COR-L47 (cell line): ENCODE measurements around the gene ZNF620.
"Not testable (repeated sequence)": the region's sequence is repeated elsewhere in the genome, so short reads cannot be mapped to it uniquely, and the experiment has no call there.

ENCODE experiments used
- DNase-seq: peaks from one replicate; lab custom pipeline; 2025; lab: John Stamatoyannopoulos, UW

ZNF620 gene

DNA sequence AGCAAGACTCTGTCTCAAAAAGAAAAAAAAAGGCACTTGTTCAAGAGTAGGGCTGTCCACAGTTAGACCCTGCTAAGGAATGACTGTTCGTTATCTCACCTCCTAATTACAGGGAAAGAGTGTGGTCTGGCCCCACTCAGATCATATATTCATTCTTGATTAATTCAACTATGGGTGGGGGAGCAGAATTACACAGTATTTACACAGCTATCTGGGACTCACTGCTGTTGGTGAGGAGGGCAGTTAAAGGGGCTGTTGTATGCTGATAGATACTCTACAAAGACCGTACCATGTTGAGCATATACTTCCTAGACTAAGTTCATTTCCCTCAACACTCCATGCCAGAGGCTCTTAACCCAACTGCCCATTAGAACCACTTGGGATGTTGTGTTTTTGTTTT is 3.8 kb upstream of the ZNF620 start:
- DNase-seq = no peak

DNA sequence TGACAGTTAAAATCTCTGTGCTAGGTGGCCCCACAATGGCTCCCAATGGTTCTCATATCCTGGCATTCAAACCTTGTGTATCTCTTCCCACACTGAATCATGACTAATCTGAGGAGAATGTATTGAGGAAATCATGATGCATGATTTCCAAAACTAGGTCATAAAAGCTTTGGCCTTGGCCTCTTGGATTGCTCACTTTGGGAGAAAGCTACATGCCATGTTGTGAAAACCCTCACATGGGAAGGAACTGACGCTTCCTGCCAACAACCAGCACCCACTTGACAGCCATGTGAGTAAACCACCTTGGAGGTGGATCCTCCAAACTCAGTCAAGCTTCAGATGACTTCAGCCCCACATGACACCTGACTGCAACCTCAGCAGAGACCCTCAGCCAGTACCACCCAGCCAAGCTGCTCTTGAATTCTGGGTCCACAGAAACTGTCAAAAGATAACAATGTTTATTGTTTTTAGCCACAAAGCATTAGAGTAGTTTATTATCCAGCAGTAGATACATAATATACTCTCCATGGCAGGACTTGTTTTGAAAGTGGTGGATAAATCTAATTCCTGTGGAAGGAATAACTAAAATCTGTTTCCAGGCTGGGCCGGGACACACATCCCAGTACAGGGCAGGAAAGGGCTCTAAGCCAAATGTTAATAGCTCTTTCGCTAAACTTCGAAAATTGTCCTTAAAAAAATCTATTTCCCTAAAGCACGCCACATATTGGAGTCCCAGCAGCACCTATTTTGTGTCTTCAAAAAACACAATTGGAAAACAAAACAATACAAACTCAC is 1.0 kb upstream of the ZNF620 start:
- DNase-seq = no peak

DNA sequence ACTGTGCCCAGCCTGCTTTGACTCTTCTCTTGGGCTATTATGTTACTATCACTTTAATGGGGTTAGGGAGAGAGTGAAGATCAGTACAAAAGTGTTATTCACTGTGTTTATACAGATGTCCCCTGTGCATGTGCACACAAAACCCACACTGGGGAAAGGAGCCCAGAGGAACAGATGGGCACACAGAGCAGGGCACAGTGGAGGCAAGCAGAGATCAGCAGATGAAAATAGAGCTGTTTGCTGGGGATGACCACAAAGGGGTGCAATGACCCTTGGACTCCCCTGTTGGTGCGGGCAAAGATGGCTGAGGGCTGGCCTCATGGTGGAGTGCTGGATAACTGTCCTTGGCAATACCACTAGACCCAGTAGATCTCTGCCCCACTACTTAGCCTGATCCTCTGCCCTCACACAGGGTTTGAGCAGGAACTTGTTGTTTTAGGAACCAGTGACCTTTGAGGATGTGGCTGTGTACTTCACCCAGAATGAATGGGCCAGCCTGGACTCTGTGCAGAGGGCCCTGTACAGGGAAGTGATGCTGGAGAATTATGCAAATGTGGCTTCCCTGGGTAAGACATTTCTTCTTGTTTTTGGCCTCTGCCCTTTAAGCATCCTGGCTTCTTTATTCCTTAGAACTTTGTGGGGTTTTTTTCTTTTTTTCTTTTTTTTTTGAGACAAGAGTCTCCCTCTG is 5.3 kb downstream of the ZNF620 start:
- no peak for DNase-seq

DNA sequence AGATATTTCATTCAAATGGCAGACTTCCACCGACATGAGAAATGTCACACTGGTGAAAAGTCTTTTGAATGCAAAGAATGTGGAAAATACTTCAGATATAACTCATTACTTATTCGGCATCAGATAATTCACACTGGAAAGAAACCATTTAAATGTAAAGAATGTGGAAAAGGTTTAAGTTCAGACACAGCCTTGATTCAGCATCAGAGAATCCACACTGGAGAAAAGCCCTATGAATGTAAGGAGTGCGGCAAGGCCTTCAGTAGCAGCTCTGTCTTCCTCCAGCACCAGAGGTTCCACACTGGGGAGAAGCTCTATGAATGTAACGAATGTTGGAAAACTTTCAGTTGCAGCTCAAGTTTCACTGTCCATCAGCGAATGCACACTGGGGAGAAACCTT is 10.4 kb downstream of the ZNF620 start:
- no peak for DNase-seq

DNA sequence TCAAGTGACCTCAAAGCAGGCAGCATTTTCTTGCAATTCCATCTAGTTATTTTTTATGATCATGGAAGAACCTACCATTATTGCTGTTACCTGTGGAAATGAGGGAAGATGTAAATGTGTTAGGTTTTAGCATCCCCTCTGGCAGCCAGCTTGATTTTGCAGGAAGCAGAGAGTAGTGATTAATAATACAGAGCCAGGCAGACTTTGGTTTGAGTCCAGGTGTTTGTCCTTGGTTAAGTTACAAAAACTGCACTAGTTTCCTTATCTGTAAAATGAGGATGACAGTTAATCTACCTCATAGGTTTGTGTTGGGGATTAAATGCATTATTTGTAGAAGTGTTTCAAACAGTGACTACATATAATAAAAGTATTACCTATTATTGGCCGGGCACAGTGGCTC is 12.2 kb downstream of the ZNF620 start:
- DNase-seq = no peak

DNA sequence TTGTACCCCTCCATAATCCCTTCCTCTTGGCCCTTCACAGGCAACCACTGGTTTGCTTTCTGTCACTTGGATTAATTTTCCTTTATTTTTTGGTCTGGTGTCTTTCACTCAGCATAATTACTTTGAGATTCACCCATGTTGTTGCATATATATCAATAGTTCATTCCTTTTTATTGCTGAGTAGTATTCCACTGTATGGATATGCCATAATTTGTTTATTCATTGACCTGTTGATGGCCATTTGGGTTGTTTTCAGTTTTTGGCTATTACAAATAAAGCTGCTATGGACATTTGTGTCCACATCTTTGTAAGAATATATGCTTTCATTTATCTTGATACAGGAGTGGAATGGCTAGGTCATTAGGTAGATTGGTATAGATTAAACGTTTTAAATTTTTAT is 13.0 kb downstream of the ZNF620 start:
- DNase-seq = no peak

DNA sequence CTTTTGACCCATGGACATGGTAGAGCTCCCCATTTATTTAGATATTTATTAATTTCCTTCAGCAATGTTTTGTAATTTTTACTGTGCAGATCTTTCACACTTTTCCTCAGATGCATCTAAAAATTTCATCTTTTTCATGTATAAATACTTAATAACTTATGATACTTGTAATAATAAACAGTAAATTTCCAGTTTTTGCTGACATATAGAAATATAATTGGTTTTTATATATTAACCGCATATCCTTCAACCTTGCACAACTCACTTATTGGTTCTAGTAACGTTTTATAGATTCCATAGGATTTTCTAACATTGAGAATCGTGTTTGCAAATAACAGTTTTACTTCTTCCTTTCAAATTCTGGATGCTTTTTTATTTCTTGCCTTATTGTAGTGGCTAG is 15.4 kb downstream of the ZNF620 start:
- DNase-seq = no peak

DNA sequence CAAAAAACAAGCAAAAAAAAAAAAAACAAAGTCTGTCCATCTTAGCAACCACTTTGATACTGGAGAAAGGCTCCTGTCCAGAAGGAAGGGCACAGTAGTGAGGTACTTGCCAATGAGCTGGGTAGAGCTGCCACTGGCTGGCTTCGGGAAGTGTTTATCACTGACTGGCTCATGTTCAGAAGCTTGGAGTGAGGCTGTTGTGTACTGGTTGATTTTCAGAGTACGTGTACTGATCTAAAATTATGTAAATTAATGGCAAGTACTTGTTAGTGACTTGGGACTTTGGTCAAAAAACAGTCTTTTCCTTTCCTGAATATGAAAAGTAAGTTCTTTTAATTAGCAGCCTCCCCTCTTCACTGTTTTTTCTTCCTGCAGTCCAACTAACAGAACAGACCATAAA is 17.9 kb downstream of the ZNF620 start:
- DNase-seq = no peak

DNA sequence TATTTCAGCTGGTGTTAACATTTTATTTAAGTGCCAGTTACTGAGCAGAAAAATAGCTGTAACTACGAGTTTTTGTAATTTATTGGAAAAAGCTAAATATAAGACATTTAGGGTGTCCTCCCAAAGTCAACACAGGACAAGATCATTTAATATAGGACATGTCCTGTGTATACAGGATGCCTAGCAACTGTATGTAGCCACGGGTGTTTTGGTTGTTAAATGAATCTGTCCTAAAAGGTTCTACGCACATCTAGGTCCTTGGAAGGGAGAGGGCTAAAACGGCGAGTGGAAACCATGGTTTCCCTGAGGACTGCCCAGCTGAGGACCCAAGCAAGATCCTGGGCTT is 18.4 kb downstream of the ZNF620 start:
- DNase-seq = peak; percentile 18

DNA sequence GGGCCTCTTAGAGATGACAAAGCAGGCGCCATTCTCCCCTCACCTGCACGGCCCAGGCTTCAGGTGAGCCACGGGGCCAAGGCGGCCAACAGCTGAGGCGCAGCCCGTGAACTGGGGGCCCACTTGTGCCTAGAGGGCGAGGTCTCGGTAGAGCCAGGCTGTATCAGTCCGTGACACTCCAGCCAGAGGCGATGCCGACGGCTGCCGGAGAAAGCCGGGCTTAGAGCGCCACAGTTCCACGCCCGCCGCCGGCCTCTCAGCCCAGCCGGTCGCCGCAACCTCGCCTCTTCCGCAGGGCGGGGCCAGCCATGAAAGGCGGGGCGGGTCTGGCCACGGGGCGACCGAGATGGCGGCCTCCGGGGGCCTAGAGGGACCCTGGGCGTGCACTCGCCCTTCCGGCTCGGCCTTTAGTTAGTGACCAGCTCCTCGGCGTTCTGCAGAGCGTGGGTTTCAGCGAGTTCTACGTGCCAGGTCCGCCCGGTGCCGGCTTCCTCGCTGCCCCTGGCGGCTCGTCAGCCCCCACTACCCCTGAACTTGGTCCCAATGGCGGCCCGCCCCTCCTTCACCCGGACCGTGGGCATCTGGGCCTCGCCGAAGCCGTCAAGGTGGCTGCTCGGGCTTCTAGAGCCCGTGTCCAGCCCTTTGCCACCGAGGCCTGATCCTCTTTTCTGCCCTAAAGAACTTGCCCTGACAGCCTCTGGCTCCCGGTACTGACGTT is 18.9 kb downstream of the ZNF620 start, which contains the start of gene ZNF621:
ZNF621 (plus strand) TSS at position 393 of the 718 bp plus-strand sequence. CDS start 881 bp downstream, outside the sequence.
- DNase-seq = peak; percentile 49

DNA sequence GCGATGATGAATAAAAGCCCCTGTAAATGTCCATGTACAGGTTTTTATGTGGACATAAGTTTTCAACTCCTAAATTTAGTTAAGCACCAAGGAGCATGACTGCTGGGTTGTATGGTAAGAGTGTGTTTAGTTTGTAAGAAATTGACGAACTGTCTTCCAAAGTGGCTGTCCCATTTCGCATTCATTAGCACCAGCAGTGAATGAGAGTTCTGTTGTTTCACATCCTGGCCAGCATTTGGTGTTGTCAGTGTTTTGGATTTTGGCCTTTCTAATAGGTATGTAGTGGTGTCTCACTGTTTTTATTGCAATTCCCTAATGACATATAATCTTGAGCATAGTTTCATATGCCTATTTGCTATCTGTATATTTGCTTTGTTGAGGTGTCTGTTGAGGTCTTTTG is 22.6 kb downstream of the ZNF620 start:
- no peak for DNase-seq

DNA sequence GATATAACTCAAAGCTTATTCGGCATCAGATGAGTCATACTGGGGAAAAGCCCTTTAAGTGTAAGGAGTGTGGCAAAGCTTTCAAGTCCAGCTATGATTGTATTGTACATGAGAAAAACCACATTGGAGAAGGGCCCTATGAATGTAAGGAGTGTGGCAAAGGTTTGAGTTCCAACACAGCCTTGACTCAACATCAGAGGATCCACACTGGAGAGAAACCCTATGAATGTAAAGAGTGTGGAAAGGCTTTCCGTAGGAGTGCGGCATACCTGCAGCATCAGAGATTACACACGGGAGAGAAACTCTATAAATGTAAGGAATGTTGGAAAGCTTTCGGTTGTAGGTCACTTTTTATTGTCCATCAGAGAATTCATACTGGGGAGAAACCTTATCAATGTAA is 26.4 kb downstream of the ZNF620 start:
- DNase-seq = no peak

DNA sequence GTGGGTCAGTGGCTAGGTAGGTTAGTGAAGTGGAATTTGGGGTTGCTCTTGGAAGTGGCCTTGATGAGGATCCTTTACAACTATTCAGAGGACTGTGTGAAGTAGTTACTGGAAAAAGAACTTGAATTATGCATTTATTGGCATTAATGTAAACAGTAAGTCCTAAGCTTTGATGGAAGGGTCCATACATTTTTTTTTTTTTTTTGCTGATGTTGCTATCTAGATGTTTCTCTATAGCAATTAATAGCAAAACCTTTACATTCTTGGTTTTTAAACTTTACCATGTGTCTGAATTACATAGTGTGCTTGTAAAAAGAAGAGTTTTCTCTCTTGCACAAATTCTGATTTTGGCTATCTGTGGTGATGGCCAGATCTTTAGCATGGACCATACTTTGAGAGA is 28.4 kb downstream of the ZNF620 start:
- DNase-seq = no peak

DNA sequence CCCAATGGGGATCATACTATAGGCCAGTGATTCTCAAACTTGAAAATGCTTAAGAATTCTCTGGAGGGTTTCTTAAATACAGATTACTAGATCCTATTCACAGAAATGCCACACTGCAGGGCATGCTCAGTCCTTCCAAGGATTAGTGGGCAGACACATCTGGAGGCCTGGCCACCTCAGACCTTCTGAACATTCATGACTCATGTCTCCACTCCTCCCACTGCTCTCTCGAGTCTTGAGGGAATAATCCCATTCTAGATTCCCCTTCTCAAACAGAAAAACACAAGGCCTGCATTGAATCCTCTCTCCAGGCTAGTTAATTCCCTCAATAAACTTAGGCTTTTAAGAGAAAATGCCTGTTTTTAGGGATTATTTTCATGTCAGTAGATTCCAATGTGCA is 41.0 kb downstream of the ZNF620 start:
- no peak for DNase-seq

DNA sequence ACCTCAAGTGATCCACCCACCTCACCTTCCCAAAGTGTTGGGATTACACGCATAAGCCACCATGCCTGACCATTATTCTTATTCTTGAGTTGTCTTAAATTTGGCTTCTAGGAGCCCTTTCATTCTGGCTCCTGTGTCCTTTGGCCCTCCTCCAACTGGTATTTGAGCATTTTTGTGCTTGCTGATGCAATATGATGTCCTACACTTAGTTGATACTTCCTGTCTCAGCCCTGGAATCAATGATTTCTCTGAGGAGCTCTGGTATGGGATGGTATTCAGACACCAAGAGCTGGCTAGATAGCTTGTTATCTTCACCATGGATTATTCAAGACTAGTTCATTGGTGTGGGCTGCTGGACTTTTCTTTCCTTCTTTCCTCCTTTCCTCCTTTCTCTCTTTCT is 44.3 kb downstream of the ZNF620 start:
- no peak for DNase-seq

DNA sequence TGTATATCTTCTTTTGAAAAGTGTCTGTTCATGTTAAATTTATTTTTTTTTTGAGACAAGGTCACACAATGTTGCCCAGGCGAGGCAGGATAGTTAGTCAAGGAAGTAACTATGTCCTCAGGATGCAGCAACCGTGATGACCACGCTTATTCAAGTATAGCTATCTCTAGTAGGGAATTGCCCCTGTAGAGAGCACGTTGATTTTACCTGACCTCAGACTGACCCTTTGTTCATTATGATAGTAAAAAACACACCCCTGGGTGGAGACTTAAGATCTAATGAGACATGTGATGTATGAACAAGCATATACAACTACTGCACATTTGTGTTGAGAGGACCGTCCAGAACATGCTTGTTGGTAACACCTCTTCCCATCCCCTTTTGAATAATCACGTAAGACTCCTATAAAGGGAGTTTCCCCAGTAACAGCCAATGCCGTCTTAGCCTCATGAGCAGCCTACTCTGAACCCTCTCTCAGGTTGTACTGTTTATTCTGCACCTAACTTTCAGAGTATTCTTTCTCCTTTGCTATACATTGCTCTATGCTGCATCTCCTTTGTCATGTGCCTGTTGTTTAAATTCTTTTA is 51.8 kb downstream of the ZNF620 start:
- no peak for DNase-seq

DNA sequence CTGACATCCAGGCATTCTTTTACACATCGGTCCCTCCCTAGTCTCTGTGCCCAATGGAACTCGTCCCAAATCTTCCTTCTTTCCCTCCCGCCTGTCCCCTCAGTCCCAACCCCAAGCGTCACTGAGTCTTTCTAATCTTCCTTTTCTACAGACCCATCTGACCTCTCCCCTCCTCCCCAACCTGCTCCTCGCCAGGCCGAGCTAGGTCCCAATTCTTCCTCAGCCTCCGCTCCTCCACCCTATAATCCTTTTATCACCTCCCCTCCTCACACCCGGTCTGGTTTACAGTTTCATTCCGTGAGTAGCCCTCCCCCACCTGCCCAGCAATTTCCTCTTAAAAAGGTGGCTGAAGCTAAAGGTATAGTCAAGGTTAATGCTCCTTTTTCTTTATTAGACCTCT is 56.6 kb downstream of the ZNF620 start:
- DNase-seq = not testable (repeated sequence)

DNA sequence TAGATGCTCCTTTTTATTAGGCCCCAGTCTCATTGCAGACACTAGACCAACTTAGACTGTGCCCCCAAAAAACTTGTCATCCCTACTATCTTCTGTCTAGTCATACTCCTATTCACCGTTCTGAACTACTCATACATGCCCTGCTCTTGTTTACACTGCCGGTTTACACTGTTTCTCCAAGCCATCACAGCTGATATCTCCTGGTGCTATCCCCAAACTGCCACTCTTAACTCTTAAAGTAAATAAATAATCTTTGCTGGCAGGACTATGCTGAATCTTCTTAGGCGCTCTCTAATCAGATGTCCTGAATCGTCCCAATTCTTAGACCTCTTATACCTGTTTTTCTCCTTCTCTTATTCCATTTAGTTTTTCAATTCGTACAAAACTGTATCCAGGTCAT is 59.8 kb downstream of the ZNF620 start:
- DNase-seq = not testable (repeated sequence)

DNA sequence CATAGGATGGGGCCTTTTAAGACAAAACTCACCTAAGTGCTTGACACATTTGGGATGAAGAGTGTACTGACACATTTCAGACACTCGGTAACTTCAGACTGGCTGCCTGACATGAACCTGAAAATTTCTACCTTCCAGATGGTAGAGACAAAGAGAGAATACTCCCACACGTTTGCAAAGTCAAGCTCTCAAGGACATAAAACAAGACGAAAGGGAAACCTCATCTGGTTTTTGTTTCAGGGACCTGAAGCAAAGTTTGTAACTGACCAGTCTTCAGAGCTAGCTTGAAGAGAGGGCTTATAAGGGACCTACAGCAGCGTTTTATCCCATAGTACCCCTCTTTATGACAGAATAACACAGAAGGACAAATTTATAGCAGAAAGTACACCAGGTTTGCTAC is 60.9 kb downstream of the ZNF620 start:
- no peak for DNase-seq
